Activated T-cell treated with anti-CD3 and anti-CD28 coated beads, Interleukin-2, amount 50 U/mL, for 4 hours (primary cell): Measurements from ENCODE around the gene KITLG. TPM values are rescaled to one million over a fixed set of nuclear protein-coding genes. Genes with fewer than 3 reads are reported as not detected.

ENCODE experiments used
- ATAC-seq, 2 donors: fragments of 200-7000 bp; cut with Tn5 transposase; one replicate each; pipeline ENCODE4 v1.10.0; 2021
- DNase-seq: peaks from one replicate; pipeline ENCODE4 v3.0.0-alpha.2; 2020
- H3K27me3 Mint-ChIP-seq: one replicate; pipeline ENCODE4 v1.8.0; 2021; ENCODE audit warnings: low read depth, mixed read lengths
- H3K36me3 Mint-ChIP-seq: one replicate; pipeline ENCODE4 v1.8.0; 2022; ENCODE audit warnings: mixed read lengths; ENCODE audit not compliant: insufficient read depth
- H3K4me1 Mint-ChIP-seq: one replicate; pipeline ENCODE4 v1.8.0; 2021; ENCODE audit warnings: low read depth, mixed read lengths
- H3K4me3 Mint-ChIP-seq: one replicate; pipeline ENCODE4 v1.8.0; 2021; ENCODE audit warnings: mild to moderate bottlenecking, moderate library complexity, mixed read lengths
- H3K9me3 Mint-ChIP-seq: one replicate; pipeline ENCODE4 v1.8.0; 2021; ENCODE audit warnings: mixed read lengths
- total RNA-seq, 3 donors: library from RNA; stranded (reverse); gene quantifications; one replicate each; pipeline ENCODE4 v1.2.1, GENCODE V29; 2021

Gene KITLG
- total RNA-seq, 3 donors from 2014 or later: 0.18 to 0.45 (median 0.38) TPM

DNA sequence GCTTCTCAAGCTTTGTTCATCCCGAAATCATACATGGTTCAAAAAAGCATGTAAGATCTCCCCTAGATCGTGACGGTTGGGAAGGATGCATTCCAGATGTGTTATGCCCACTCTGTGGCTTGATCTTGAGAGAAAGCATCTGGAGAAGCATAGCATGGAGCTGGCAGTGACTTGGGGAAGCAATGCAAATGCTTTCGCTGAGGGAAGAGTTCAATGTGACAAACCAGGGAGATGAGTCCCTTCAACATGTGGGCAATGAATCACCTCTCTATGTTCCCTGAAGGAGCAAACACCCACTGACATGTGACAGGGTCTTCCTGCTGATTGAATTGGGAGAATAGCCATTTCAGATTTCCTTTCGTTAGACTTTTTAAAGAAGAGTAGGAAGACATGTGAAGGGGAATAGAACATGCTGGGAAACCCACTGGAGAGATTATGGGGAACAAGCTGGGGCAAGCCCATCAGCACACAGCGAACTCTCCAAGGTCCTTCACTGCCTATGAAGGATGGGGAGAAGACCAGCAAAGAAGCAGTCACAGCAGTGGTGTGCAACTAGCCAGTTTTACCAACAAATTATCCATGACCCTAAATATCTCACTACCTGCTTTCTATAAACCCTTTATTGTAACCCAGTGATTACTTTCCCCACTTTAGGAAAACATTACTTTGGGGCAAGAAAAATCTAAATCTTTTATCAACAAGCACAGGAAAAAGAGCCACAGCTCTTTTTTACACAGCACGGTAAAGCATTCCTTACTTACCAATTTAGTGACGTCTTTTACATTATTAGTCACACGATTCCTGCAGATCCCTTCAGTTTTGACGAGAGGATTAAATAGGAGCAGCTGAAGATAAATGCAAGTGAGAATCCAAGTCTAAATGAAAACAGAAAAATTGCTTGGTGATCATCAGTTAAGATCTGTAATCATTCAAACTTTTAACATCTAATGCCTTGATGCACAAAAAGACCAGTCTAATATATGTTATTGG lies 35.0 kb downstream of the KITLG start:
- ATAC-seq (no peak), DNase-seq (no peak)
- Mint-ChIP-seq H3K4me3 (no peak overlapping the region), H3K27me3 (no peaks in the 10 kb centered on the region), H3K4me1 (no peaks in the 10 kb centered on the region), H3K36me3 (no peaks in the 10 kb centered on the region), H3K9me3 (peaks cover 11% of the 10 kb centered on the region)

DNA sequence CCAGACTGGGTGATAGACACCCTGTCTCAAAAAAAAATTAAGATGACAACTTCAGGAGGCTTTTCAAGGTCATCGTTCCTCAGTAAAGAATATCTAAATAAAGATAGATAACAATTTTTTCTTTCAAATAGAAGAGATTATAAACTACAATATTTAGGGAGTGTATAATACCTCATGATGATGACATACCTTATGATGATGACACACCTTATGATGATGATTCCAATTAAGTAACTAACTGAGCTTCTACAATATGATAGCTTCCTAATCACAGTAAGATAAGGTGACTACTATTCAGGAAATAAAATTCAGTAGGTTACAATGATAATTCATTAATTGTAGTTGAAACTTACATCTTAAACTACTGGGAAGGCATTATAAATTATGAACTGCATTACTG lies 40.4 kb downstream of the KITLG start:
- no peaks in the 10 kb centered on the region for H3K36me3 Mint-ChIP-seq
- H3K4me3 Mint-ChIP-seq: no peak overlapping the region
- H3K27me3 Mint-ChIP-seq: no peaks in the 10 kb centered on the region
- no peaks in the 10 kb centered on the region for H3K4me1 Mint-ChIP-seq
- ATAC-seq: no peak
- peaks cover 10% of the 10 kb centered on the region for H3K9me3 Mint-ChIP-seq
- no peak for DNase-seq

DNA sequence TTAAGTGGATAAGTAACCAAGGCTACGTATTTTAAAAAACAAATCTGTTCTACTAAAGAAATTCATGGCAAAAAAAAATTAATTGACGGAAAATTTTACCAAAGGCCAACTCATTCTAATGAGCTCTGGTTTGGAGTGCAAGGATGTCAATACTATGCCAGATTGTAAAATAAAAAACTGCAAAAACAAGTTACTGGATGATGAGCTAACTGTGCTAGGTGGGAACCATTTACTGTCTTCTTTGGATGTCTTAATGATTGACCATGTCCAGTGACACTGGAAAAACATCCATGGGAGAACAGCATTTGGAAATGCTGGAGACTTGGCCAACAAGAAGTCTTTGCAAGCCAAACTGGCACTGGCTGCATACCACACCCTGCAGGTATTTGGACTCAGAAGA lies 41.6 kb downstream of the KITLG start:
- Mint-ChIP-seq H3K27me3 (no peaks in the 10 kb centered on the region), H3K36me3 (no peaks in the 10 kb centered on the region), H3K4me1 (no peaks in the 10 kb centered on the region), H3K9me3 (peaks cover 10% of the 10 kb centered on the region), H3K4me3 (no peak overlapping the region)
- DNase-seq (no peak), ATAC-seq (no peak)

- DNase-seq (no peak), ATAC-seq (no peak)
- Mint-ChIP-seq H3K4me1 (no peaks in the 10 kb centered on the region), H3K27me3 (no peaks in the 10 kb centered on the region), H3K4me3 (no peak overlapping the region), H3K36me3 (no peaks in the 10 kb centered on the region), H3K9me3 (peaks cover 6% of the 10 kb centered on the region)
These were observed 42.0 kb downstream of the KITLG start for GRCh38 chr12:88538250-88538649.

DNA sequence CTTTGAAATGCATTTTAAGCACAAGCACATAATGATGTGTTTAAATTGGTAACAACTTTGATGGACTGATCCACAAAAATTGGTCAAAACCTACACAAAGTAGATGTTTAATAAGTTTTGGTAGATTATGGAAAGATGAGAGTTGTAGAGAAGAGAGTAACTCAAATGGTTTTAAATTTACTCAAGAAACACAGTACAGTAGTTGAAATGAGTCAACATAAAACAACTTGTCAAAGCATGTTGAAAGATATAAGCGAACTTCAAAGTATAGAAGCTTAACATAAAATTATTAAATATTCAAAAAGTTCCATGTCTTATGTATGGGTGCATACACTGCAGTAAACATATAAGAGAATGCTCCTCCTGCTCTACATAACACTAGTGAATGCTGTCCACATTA lies 49.4 kb downstream of the KITLG start:
- Mint-ChIP-seq H3K36me3 (no peaks in the 10 kb centered on the region), H3K27me3 (no peaks in the 10 kb centered on the region), H3K9me3 (peaks cover 4% of the 10 kb centered on the region), H3K4me3 (no peak overlapping the region), H3K4me1 (no peaks in the 10 kb centered on the region)
- ATAC-seq (no peak), DNase-seq (no peak)

- ATAC-seq: no peak
- H3K9me3 Mint-ChIP-seq: peaks cover 7% of the 10 kb centered on the region
- no peak overlapping the region for H3K4me3 Mint-ChIP-seq
- H3K27me3 Mint-ChIP-seq: no peaks in the 10 kb centered on the region
- DNase-seq: no peak
- no peaks in the 10 kb centered on the region for H3K4me1 Mint-ChIP-seq
- no peaks in the 10 kb centered on the region for H3K36me3 Mint-ChIP-seq
These were observed 50.5 kb downstream of the KITLG start for GRCh38 chr12:88529531-88530488.

DNA sequence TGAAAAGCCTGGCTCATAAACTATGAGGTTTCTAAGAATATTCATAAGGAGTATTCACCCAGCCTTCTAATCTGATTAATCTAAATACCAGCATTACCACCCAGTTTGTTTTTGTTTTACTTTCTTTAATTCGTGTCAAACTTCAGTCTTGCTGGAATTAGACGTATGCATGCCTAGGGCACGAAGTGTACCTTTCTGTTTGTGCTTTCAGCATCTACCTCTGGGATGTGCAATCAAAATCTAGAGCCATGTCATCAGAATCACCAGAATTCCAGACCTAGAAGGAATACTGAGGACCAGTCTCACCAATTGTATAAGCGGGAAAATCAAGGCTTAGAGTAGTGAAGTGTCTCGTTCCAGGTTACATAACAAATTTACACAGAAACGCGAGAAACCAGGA lies 57.3 kb downstream of the KITLG start:
- DNase-seq (no peak), ATAC-seq (no peak)
- peaks cover 3% of the 10 kb centered on the region for H3K9me3 Mint-ChIP-seq
- H3K4me3 Mint-ChIP-seq: no peak overlapping the region
- H3K36me3 Mint-ChIP-seq: no peaks in the 10 kb centered on the region
- no peaks in the 10 kb centered on the region for H3K4me1 Mint-ChIP-seq
- no peaks in the 10 kb centered on the region for H3K27me3 Mint-ChIP-seq

DNA sequence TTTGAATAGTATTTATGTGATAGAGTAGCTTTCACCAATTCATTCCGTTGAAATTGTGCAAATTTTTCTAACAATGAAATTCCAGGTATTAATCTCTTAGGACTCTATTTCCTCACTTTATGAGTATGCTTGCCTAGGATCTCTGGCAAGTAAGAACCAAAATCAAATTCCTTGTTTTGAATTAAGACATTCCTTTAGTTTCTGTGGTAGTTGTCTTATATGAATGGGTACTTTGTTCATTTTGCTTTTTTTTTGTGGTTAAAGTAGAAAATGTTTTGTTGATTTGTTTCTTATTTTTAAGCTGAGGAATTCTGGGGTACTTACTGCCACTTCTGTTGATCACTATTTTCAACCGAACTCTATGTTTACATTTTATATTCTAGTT lies 59.8 kb downstream of the KITLG start:
- no peaks in the 10 kb centered on the region for H3K36me3 Mint-ChIP-seq
- no peaks in the 10 kb centered on the region for H3K27me3 Mint-ChIP-seq

GRCh38 chr12:88519802-88520435 lies 60.4 kb downstream of the KITLG start:
- ATAC-seq: no peak
- DNase-seq: no peak
- no peaks in the 10 kb centered on the region for H3K9me3 Mint-ChIP-seq
- no peaks in the 10 kb centered on the region for H3K4me1 Mint-ChIP-seq
- no peaks in the 10 kb centered on the region for H3K36me3 Mint-ChIP-seq
- H3K4me3 Mint-ChIP-seq: no peak overlapping the region
- no peaks in the 10 kb centered on the region for H3K27me3 Mint-ChIP-seq

More for the DNA sequence above, 59.8 kb downstream of the KITLG start:
- H3K4me3 Mint-ChIP-seq: no peak overlapping the region
- no peaks in the 10 kb centered on the region for H3K9me3 Mint-ChIP-seq
- no peak for ATAC-seq
- DNase-seq: no peak
- no peaks in the 10 kb centered on the region for H3K4me1 Mint-ChIP-seq

- no peaks in the 10 kb centered on the region for H3K9me3 Mint-ChIP-seq
- H3K36me3 Mint-ChIP-seq: no peaks in the 10 kb centered on the region
- ATAC-seq (no peak), DNase-seq (no peak)
- no peak overlapping the region for H3K4me3 Mint-ChIP-seq
- H3K27me3 Mint-ChIP-seq: no peaks in the 10 kb centered on the region
- H3K4me1 Mint-ChIP-seq: no peaks in the 10 kb centered on the region
These were observed 61.3 kb downstream of the KITLG start for GRCh38 chr12:88518863-88519403.

DNA sequence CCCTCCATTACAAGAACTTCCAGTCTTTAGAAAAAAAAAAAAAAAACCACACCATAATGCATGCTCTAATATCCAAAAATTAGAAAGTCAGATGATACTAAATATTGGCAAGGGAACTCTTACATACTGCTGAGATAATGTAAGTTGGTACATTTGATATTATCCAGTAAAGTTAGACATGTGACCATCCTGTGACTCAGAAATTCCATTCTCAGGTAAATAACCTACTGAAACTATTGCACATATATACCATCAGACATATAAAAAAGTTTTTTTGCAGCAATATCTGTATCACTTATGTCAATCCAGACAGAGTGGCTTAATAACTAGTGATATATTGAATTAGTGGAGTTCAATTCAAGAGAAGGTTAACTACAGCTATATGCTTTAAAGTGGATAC lies 63.5 kb downstream of the KITLG start:
- Mint-ChIP-seq H3K9me3 (no peaks in the 10 kb centered on the region), H3K27me3 (no peaks in the 10 kb centered on the region), H3K4me1 (no peaks in the 10 kb centered on the region), H3K4me3 (no peak overlapping the region), H3K36me3 (no peaks in the 10 kb centered on the region)
- DNase-seq (no peak), ATAC-seq (no peak)

- no peaks in the 10 kb centered on the region for H3K9me3 Mint-ChIP-seq
- no peak for DNase-seq
- no peak overlapping the region for H3K4me3 Mint-ChIP-seq
- H3K4me1 Mint-ChIP-seq: no peaks in the 10 kb centered on the region
- H3K27me3 Mint-ChIP-seq: no peaks in the 10 kb centered on the region
- no peak for ATAC-seq
- H3K36me3 Mint-ChIP-seq: no peaks in the 10 kb centered on the region
These were observed 69.4 kb downstream of the KITLG start for GRCh38 chr12:88510843-88511242.

DNA sequence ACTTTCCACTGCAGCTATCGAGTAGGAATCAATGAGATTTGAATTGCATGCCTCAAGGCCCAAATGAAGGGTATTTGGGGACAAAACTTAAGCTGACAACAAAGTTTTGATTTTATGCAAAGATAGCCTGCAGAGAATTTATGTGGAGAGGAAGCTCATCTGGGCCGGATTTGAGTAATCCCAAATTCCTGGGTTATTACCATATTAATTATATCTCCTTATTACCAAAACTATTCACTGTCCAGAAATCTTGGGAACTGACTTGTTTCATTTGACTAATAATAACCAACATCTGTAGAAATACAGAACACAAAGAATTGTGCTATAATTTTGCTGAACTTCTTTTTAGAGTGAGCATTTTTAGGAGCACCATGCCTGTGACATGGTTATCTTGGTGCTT lies 70.4 kb downstream of the KITLG start:
- Mint-ChIP-seq H3K4me1 (no peaks in the 10 kb centered on the region), H3K9me3 (no peaks in the 10 kb centered on the region), H3K4me3 (no peak overlapping the region), H3K27me3 (no peaks in the 10 kb centered on the region), H3K36me3 (no peaks in the 10 kb centered on the region)
- ATAC-seq: no peak
- DNase-seq: no peak

DNA sequence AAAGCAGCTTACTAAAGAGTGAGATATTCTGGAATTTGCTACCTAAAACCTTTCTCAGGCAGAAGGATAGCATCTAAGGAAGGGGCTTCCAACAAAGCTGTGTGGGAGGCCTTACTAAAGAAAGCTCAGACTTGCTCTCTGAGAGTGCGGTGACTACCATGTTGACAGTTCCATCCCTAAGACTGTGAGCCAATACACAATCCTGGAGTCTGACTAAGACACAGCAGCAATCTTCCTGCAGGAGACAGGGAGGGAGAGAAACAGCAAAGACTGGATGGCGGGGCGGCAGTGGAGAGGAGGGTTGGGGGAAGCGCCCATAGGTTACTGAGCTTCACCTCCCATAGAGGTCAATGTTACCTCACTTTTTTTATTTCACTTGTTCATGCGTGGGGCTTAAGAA lies 70.9 kb downstream of the KITLG start:
- Mint-ChIP-seq H3K9me3 (no peaks in the 10 kb centered on the region), H3K27me3 (no peaks in the 10 kb centered on the region), H3K4me3 (no peak overlapping the region), H3K36me3 (no peaks in the 10 kb centered on the region), H3K4me1 (no peaks in the 10 kb centered on the region)
- no peak for ATAC-seq
- no peak for DNase-seq
